K562 (cell line): ENCODE measurements around the gene RAP2B. TPM values are rescaled to one million over a fixed set of nuclear protein-coding genes. Genes with fewer than 3 reads are reported as not detected.

ENCODE experiments used
- ARID1B ChIP-seq: fragments of 450-650 bp; IDR thresholded peaks from 2 replicates; pipeline ENCODE4 v1.6.1; 2016; ENCODE audit warnings: antibody characterized with exemption, mild to moderate bottlenecking, inconsistent platforms
- CBFB ChIP-seq: sonication (generic); formaldehyde crosslinking; IDR thresholded peaks from 2 replicates; pipeline ENCODE4 v1.4.0; 2020; ENCODE audit warnings: mild to moderate bottlenecking, missing genetic modification reagents
- DEAF1 ChIP-seq: fragments of 450-650 bp; formaldehyde crosslinking; IDR thresholded peaks from 2 replicates; pipeline ENCODE4 v1.4.0; 2020; ENCODE audit warnings: mild to moderate bottlenecking, moderate library complexity
- EZH2 ChIP-seq: IDR thresholded peaks from 2 replicates; pipeline ENCODE4 v1.6.1; 2012; ENCODE audit warnings: low read depth, mild to moderate bottlenecking, inconsistent platforms, low read length, borderline replicate concordance
- HCFC1 ChIP-seq: IDR thresholded peaks from 2 replicates; pipeline ENCODE4 v1.6.1; 2012; ENCODE audit warnings: low read depth, low read length, improper control_type of control experiment
- HDAC3 ChIP-seq: fragments of 450-650 bp; IDR thresholded peaks from 2 replicates; pipeline ENCODE4 v1.6.1; 2018; ENCODE audit warnings: borderline replicate concordance, mild to moderate bottlenecking, moderate library complexity; ENCODE audit not compliant: partially characterized antibody
- HINFP ChIP-seq: fragments of 450-650 bp; conservative IDR thresholded peaks from 2 replicates; pipeline ENCODE4 v1.6.1; 2016; ENCODE audit warnings: missing genetic modification characterization, low read depth, mild to moderate bottlenecking, control low read depth, missing compliant biosample characterization
- IRF2 ChIP-seq: sonication (generic); formaldehyde crosslinking; IDR thresholded peaks from 2 replicates; pipeline ENCODE4 v1.8.1; 2022; ENCODE audit warnings: mild to moderate bottlenecking, missing genetic modification reagents
- KHSRP ChIP-seq: fragments of 450-650 bp; IDR thresholded peaks from 2 replicates; pipeline ENCODE4 v1.6.1; 2017
- PRDM10 ChIP-seq: fragments of 450-650 bp; IDR thresholded peaks from 2 replicates; pipeline ENCODE4 v1.6.1; 2018; ENCODE audit not compliant: partially characterized antibody
- PREB ChIP-seq: sonication (generic); formaldehyde crosslinking; IDR thresholded peaks from 2 replicates; pipeline ENCODE4 v1.8.1; 2023; ENCODE audit warnings: mild to moderate bottlenecking, missing genetic modification reagents
- RAD21 ChIP-seq, 2 experiments: fragments of 250-450 bp in 1 of 2; fragments of 450-650 bp in 1 of 2; sonication (Bioruptor Pico) in 1 of 2; formaldehyde crosslinking in 1 of 2; IDR thresholded peaks in 1 of 2; conservative IDR thresholded peaks in 1 of 2; 2 replicates each; pipeline versions ENCODE4 v1.4.0 to v1.8.0; 2020 to 2022; ENCODE audit warnings: mild to moderate bottlenecking in 2 of 2, moderate library complexity in 1 of 2
- SNAPC5 ChIP-seq: fragments of 250-450 bp; sonication (Bioruptor Pico); IDR thresholded peaks from 2 replicates; pipeline ENCODE4 v1.8.0; 2021; ENCODE audit warnings: moderate library complexity, mild to moderate bottlenecking, inconsistent platforms
- TCF3 ChIP-seq: sonication (generic); formaldehyde crosslinking; IDR thresholded peaks from 2 replicates; pipeline ENCODE4 v1.4.0; 2020; ENCODE audit warnings: mild to moderate bottlenecking, missing genetic modification reagents
- TCF7 ChIP-seq: sonication (generic); IDR thresholded peaks from 2 replicates; pipeline ENCODE4 v1.6.1; 2016; ENCODE audit warnings: antibody characterized with exemption, borderline replicate concordance
- TSC22D4 ChIP-seq: fragments of 450-650 bp; IDR thresholded peaks from 2 replicates; pipeline ENCODE4 v1.6.1; 2016; ENCODE audit warnings: missing genetic modification characterization, missing biosample characterization, control low read depth
- ZC3H11A ChIP-seq: IDR thresholded peaks from 2 replicates; pipeline ENCODE4 v1.6.1; 2012; ENCODE audit warnings: low read depth, low read length, improper control_type of control experiment
- ZEB2 ChIP-seq: fragments of 450-650 bp; IDR thresholded peaks from 2 replicates; pipeline ENCODE4 v1.6.1; 2016
- ZFP36 ChIP-seq: fragments of 150-350 bp; IDR thresholded peaks from 2 replicates; pipeline ENCODE4 v1.6.1; 2018; ENCODE audit warnings: low read length, low read depth; ENCODE audit not compliant: partially characterized antibody
- ZNF124 ChIP-seq: sonication (generic); formaldehyde crosslinking; IDR thresholded peaks from 2 replicates; pipeline ENCODE4 v1.8.1; 2022; ENCODE audit warnings: missing genetic modification reagents
- ZNF133 ChIP-seq: fragments of 250-450 bp; sonication (Bioruptor Pico); IDR thresholded peaks from 2 replicates; pipeline ENCODE4 v1.4.0; 2020; ENCODE audit warnings: mild to moderate bottlenecking
- ZNF197 ChIP-seq: fragments of 200-800 bp; sonication (Bioruptor generic); IDR thresholded peaks from 2 replicates; pipeline ENCODE4 v1.6.1; 2016; ENCODE audit warnings: low read depth, missing genetic modification characterization, missing compliant biosample characterization
- polyA plus RNA-seq, 8 experiments: library from polyadenylated mRNA; depleted of rRNA in 4 of 8; stranded (reverse) in 5 of 8; unstranded in 3 of 8; fragments of >200 nt; fragmentation: Nextera tagmentation in 2 of 8; fragmentation: Illumina TruSeq in 1 of 8; extraction: Ambion mirVana in 2 of 8; extraction: Trizol in 1 of 8; gene quantifications; 2 replicates each; pipeline versions ENCODE4 v1.2.1 to v1.2.3, GENCODE V29; 2011 to 2014; ENCODE audit warnings: inconsistent platforms in 1 of 8, missing spikeins in 1 of 8
- total RNA-seq, 7 experiments: library from RNA; depleted of rRNA in 6 of 7; stranded (reverse); fragments of >200 nt in 6 of 7; fragmentation: Illumina TruSeq in 2 of 7; extraction: Trizol in 2 of 7; gene quantifications; 2 replicates each; pipeline versions ENCODE4 v1.2.1 to v1.2.3, GENCODE V29; 2011 to 2021; ENCODE audit warnings: low replicate concordance in 1 of 7

The RAP2B gene
- total and polyA plus RNA-seq, 9 of the 15 experiments (the other 6 are each of a cell fraction or from before 2014, with no cell fraction given), result 9.4 to 31.2 (median 15.8) TPM

GRCh38 chr3:153161138-153161713, 800 bp upstream of the RAP2B start (continued):
- TF ChIP-seq HDAC3 (no peak), CBFB (CRISPR knock-in tag) (peak; percentile 85; the same call in 1 of the 2 replicates), ZNF124 (CRISPR knock-in tag) (no peak), SNAPC5 (no peak), TCF7 (no peak), ZEB2 (no peak), HINFP (no peak), ZNF133 (no peak), EZH2 (no peak), ZFP36 (no peak), DEAF1 (CRISPR knock-in tag) (no peak), ARID1B (0 out of 2 replicates have a peak, but pooled peaks have one; percentile 0), TSC22D4 (tag) (no peak), IRF2 (no peak), ZNF197 (CRISPR knock-in tag) (no peak), HCFC1 (0 out of 2 replicates have a peak, but pooled peaks have one; percentile 8), TCF3 (CRISPR knock-in tag) (no peak), KHSRP (no peak), RAD21 (CRISPR knock-in tag; conservative IDR thresholded peaks at IDR 0.05 in 1 of 2, IDR thresholded peaks at IDR 0.05 in 1 of 2) (no peak), ZC3H11A (no peak), PREB (CRISPR knock-in tag) (no peak), PRDM10 (no peak)
